Activated naive CD4-positive, alpha-beta T cell treated with anti-CD3 and anti-CD28 coated beads, Interleukin-2, amount 50 U/mL, for 24 hours (primary cell): ENCODE data around the gene NCEH1.

Source experiments
- H3K27ac Mint-ChIP-seq: one replicate; pipeline ENCODE4 v1.8.0; 2021; ENCODE audit warnings: mild to moderate bottlenecking, mixed read lengths
- H3K27me3 Mint-ChIP-seq: one replicate; pipeline ENCODE4 v1.8.0; 2021; ENCODE audit warnings: mixed read lengths
- H3K36me3 Mint-ChIP-seq: one replicate; pipeline ENCODE4 v1.8.0; 2021; ENCODE audit warnings: mixed read lengths
- H3K4me1 Mint-ChIP-seq: one replicate; pipeline ENCODE4 v1.8.0; 2021; ENCODE audit warnings: mixed read lengths
- H3K4me3 Mint-ChIP-seq: one replicate; pipeline ENCODE4 v1.8.0; 2021; ENCODE audit warnings: mild to moderate bottlenecking, mixed read lengths
- H3K9me3 Mint-ChIP-seq: one replicate; pipeline ENCODE4 v1.8.0; 2021; ENCODE audit warnings: mixed read lengths

Gene NCEH1

GRCh38 chr3:172647080-172647479 is 63.8 kb downstream of the NCEH1 start:
- Mint-ChIP-seq H3K9me3 (no peaks in the 10 kb centered on the region), H3K4me3 (no peak overlapping the region), H3K4me1 (no peaks in the 10 kb centered on the region), H3K27ac (no peak overlapping the region), H3K36me3 (peaks cover 6% of the 10 kb centered on the region), H3K27me3 (no peaks in the 10 kb centered on the region)

- H3K9me3 Mint-ChIP-seq: no peaks in the 10 kb centered on the region
- H3K4me3 Mint-ChIP-seq: no peak overlapping the region
- no peak overlapping the region for H3K27ac Mint-ChIP-seq
- H3K4me1 Mint-ChIP-seq: no peaks in the 10 kb centered on the region
- peaks cover 10% of the 10 kb centered on the region for H3K36me3 Mint-ChIP-seq
- no peaks in the 10 kb centered on the region for H3K27me3 Mint-ChIP-seq
These were observed 64.3 kb downstream of the NCEH1 start for GRCh38 chr3:172646439-172647015.

- Mint-ChIP-seq H3K9me3 (no peaks in the 10 kb centered on the region), H3K27me3 (no peaks in the 10 kb centered on the region), H3K36me3 (peaks cover 10% of the 10 kb centered on the region)
These were observed 66.6 kb downstream of the NCEH1 start for GRCh38 chr3:172644258-172644657.

GRCh38 chr3:172643506-172644179 is 67.2 kb downstream of the NCEH1 start:
- Mint-ChIP-seq H3K4me1 (no peaks in the 10 kb centered on the region), H3K27ac (no peak overlapping the region), H3K27me3 (no peaks in the 10 kb centered on the region), H3K9me3 (no peaks in the 10 kb centered on the region), H3K36me3 (peaks cover 10% of the 10 kb centered on the region), H3K4me3 (no peak overlapping the region)

More at GRCh38 chr3:172644258-172644657, 66.6 kb downstream of the NCEH1 start:
- Mint-ChIP-seq H3K4me1 (no peaks in the 10 kb centered on the region), H3K27ac (no peak overlapping the region), H3K4me3 (no peak overlapping the region)

GRCh38 chr3:172641291-172641690 is 69.6 kb downstream of the NCEH1 start:
- H3K27ac Mint-ChIP-seq: no peak overlapping the region
- H3K27me3 Mint-ChIP-seq: no peaks in the 10 kb centered on the region
- no peaks in the 10 kb centered on the region for H3K9me3 Mint-ChIP-seq
- H3K36me3 Mint-ChIP-seq: peaks cover 12% of the 10 kb centered on the region
- no peaks in the 10 kb centered on the region for H3K4me1 Mint-ChIP-seq
- no peak overlapping the region for H3K4me3 Mint-ChIP-seq

GRCh38 chr3:172640751-172641150 is 70.1 kb downstream of the NCEH1 start:
- Mint-ChIP-seq H3K27me3 (no peaks in the 10 kb centered on the region), H3K27ac (no peak overlapping the region), H3K4me1 (no peaks in the 10 kb centered on the region), H3K4me3 (no peak overlapping the region), H3K36me3 (peaks cover 12% of the 10 kb centered on the region), H3K9me3 (no peaks in the 10 kb centered on the region)

GRCh38 chr3:172635588-172635987 is 75.3 kb downstream of the NCEH1 start:
- H3K4me3 Mint-ChIP-seq: no peak overlapping the region
- H3K9me3 Mint-ChIP-seq: no peaks in the 10 kb centered on the region
- H3K36me3 Mint-ChIP-seq: peaks cover 13% of the 10 kb centered on the region
- no peak overlapping the region for H3K27ac Mint-ChIP-seq
- H3K27me3 Mint-ChIP-seq: no peaks in the 10 kb centered on the region
- no peaks in the 10 kb centered on the region for H3K4me1 Mint-ChIP-seq

GRCh38 chr3:172634948-172635347 is 75.9 kb downstream of the NCEH1 start:
- no peak overlapping the region for H3K27ac Mint-ChIP-seq
- no peak overlapping the region for H3K4me3 Mint-ChIP-seq
- H3K36me3 Mint-ChIP-seq: peaks cover 13% of the 10 kb centered on the region
- no peaks in the 10 kb centered on the region for H3K9me3 Mint-ChIP-seq
- H3K4me1 Mint-ChIP-seq: no peaks in the 10 kb centered on the region
- no peaks in the 10 kb centered on the region for H3K27me3 Mint-ChIP-seq

- peaks cover 10% of the 10 kb centered on the region for H3K36me3 Mint-ChIP-seq
- H3K4me1 Mint-ChIP-seq: no peaks in the 10 kb centered on the region
- H3K9me3 Mint-ChIP-seq: no peaks in the 10 kb centered on the region
- no peak overlapping the region for H3K4me3 Mint-ChIP-seq
- H3K27me3 Mint-ChIP-seq: no peaks in the 10 kb centered on the region
- no peak overlapping the region for H3K27ac Mint-ChIP-seq
These were observed 80.6 kb downstream of the NCEH1 start for GRCh38 chr3:172630316-172630715.

- H3K36me3 Mint-ChIP-seq: peaks cover 8% of the 10 kb centered on the region
- no peaks in the 10 kb centered on the region for H3K27me3 Mint-ChIP-seq
- H3K4me3 Mint-ChIP-seq: no peak overlapping the region
- no peaks in the 10 kb centered on the region for H3K9me3 Mint-ChIP-seq
- no peak overlapping the region for H3K27ac Mint-ChIP-seq
- H3K4me1 Mint-ChIP-seq: no peaks in the 10 kb centered on the region
These were observed 81.4 kb downstream of the NCEH1 start for GRCh38 chr3:172629470-172629869.

GRCh38 chr3:172627057-172627809 is 83.6 kb downstream of the NCEH1 start:
- Mint-ChIP-seq H3K27ac (no peak overlapping the region), H3K9me3 (no peaks in the 10 kb centered on the region), H3K27me3 (no peaks in the 10 kb centered on the region), H3K36me3 (peaks cover 4% of the 10 kb centered on the region), H3K4me1 (peaks cover 7% of the 10 kb centered on the region), H3K4me3 (no peak overlapping the region)

GRCh38 chr3:172626021-172626640 is 84.7 kb downstream of the NCEH1 start:
- Mint-ChIP-seq H3K4me3 (no peak overlapping the region), H3K4me1 (peaks cover 12% of the 10 kb centered on the region), H3K27ac (no peak overlapping the region), H3K9me3 (no peaks in the 10 kb centered on the region), H3K27me3 (no peaks in the 10 kb centered on the region), H3K36me3 (no peaks in the 10 kb centered on the region)

GRCh38 chr3:172625404-172625803 is 85.5 kb downstream of the NCEH1 start:
- H3K27ac Mint-ChIP-seq: no peak overlapping the region
- no peaks in the 10 kb centered on the region for H3K36me3 Mint-ChIP-seq
- no peak overlapping the region for H3K4me3 Mint-ChIP-seq
- no peaks in the 10 kb centered on the region for H3K27me3 Mint-ChIP-seq
- H3K9me3 Mint-ChIP-seq: no peaks in the 10 kb centered on the region
- peaks cover 12% of the 10 kb centered on the region for H3K4me1 Mint-ChIP-seq

GRCh38 chr3:172624999-172625398 is 85.9 kb downstream of the NCEH1 start:
- Mint-ChIP-seq H3K27ac (no peak overlapping the region), H3K27me3 (no peaks in the 10 kb centered on the region), H3K36me3 (no peaks in the 10 kb centered on the region), H3K9me3 (no peaks in the 10 kb centered on the region), H3K4me3 (no peak overlapping the region), H3K4me1 (peaks cover 12% of the 10 kb centered on the region)

GRCh38 chr3:172622916-172623700 is 87.8 kb downstream of the NCEH1 start:
- peaks cover 12% of the 10 kb centered on the region for H3K4me1 Mint-ChIP-seq
- no peaks in the 10 kb centered on the region for H3K9me3 Mint-ChIP-seq
- H3K27ac Mint-ChIP-seq: no peak overlapping the region
- no peaks in the 10 kb centered on the region for H3K27me3 Mint-ChIP-seq
- no peak overlapping the region for H3K4me3 Mint-ChIP-seq
- H3K36me3 Mint-ChIP-seq: no peaks in the 10 kb centered on the region
